GM18508 (cell line): Measurements from ENCODE around the gene POTEJ.
"Not testable (repeated sequence)": the region's sequence is repeated elsewhere in the genome, so short reads cannot be mapped to it uniquely, and the experiment has no call there.

Source experiments
- ATAC-seq: cut with Tn5 transposase; IDR thresholded peaks from one replicate; pipeline ENCODE4 v1.9.1; 2021; ENCODE audit warnings: moderate number of reproducible peaks; ENCODE audit not compliant: insufficient read depth, unreplicated experiment

The POTEJ gene

GRCh38 chr2:130599926-130600325 is 11.3 kb upstream of the POTEJ start:
- not testable (repeated sequence) for ATAC-seq

- not testable (repeated sequence) for ATAC-seq
Observed at GRCh38 chr2:130601648-130602302, 9.5 kb upstream of the POTEJ start.

DNA sequence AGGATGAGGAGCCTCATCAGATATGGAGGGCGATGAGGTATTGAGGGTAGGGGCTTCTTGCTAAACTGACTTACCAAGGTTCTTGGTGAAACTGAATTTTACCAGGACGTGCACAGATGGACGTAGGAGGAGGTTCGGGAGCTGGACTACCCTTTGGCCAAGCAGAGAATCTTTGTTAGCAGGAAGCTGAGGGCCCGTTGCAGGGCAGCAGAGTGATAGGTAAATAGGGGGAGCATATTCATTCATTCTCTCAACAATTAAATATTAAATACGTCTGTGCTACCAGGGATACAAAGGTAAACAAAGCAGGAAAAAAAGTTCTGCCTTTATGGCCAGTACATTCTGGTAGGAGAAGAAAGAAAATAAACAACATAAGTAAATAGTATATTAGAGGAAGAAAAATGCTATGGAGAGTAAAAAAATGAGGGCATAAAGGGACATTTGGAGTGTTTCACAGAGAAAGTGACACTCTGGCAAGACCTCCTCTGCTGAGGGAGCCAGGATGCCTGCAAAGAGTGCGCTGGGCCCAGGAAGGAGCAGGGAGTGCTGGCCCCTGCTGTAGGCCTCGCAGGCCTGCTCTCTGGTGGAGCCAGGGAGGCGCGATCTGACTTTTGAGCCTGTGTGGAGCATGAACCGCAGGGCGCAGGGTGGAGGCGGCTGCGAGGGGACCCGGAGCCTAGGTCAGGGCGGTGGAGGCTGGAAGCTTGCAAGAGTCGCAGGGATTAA is 2.8 kb upstream of the POTEJ start:
- ATAC-seq, result not testable (repeated sequence)

- ATAC-seq, result not testable (repeated sequence)
Observed at GRCh38 chr2:130609002-130609920, 2.0 kb upstream of the POTEJ start.

GRCh38 chr2:130610486-130610885 is 754 bp upstream of the POTEJ start:
- not testable (repeated sequence) for ATAC-seq

- not testable (repeated sequence) for ATAC-seq
Observed at GRCh38 chr2:130628784-130629475, 17.7 kb downstream of the POTEJ start.

DNA sequence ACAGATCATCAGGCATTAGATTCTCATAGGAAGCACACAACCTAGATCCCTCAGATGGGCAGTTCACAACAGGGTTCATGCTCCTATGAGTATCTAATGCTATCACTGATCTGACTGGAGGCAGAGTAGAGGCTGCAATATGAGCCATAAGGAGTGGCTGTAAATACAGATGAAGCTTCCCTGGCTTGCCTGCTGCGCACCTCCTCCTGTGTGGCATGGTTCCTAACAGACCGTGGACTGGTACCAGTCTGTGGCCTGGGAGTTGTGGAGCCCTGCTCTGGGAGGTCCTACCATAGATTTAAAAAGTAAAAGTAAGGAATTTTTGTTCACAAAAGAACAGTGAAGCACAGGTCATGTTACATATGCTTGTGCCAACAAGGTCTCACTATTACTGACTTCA is 27.7 kb downstream of the POTEJ start:
- ATAC-seq, result not testable (repeated sequence)

- ATAC-seq, result not testable (repeated sequence)
Observed at GRCh38 chr2:130641688-130642087, 30.4 kb downstream of the POTEJ start.

DNA sequence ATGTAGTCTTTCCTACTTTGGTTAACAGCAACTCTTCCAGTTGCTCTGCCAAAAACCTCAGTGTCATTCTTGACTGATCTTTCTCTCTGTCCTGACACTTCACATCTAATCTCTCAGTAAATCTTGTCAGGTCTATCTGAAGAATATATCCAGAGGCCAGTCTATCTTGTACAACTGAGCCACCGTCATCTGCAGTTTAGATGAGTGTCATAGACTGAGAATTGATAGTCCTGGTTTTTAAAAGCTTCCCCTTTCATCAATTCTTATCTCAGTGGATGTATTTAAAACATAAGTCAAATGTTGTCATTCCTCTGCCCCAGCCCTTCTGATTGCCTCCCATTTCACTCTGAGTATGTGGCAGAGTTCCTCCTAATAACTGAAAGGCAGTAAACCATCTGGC is 38.0 kb downstream of the POTEJ start:
- ATAC-seq, result not testable (repeated sequence)

GRCh38 chr2:130664506-130664905 is 53.3 kb downstream of the POTEJ start:
- not testable (repeated sequence) for ATAC-seq

DNA sequence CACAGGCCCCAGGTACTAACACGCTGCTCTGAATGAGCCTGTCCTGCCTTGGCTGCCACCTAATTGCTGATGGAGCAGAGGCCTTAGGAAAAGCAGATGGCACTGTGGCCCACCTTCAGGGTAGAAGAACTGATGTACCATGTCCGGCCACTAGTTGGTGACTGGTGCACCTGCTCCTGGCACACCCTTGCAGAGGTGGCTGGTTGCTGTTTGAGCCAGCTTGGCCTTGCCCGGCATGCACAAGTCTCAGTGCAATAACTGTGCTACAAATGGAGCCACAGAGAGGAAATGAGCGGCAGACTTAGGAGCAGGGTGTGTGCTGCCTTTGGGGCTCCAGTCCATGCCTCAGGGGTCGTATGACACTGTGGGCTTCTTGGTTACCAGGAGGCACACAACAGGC is 54.4 kb downstream of the POTEJ start:
- not testable (repeated sequence) for ATAC-seq

DNA sequence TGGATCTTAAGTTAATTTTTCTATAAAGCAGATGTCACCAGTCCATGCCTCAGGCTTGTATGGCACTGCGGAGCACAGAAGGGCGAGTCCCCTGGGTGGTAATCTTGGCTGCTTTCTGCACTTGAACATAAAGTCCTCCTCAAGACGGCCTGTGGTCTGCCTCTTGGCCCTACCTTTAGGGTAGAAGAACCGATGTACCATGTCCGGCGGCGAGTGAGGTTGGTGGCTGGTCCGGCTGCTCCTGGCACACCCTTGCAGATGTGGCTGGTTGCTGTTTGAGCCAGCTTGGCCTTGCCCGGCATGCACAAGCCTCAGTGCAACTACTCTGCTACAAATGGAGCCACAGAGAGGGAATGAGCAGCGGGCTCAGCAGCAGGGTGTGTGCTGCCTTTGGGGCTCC is 56.3 kb downstream of the POTEJ start:
- not testable (repeated sequence) for ATAC-seq

- not testable (repeated sequence) for ATAC-seq
Observed at GRCh38 chr2:130670026-130670745, 58.9 kb downstream of the POTEJ start.

DNA sequence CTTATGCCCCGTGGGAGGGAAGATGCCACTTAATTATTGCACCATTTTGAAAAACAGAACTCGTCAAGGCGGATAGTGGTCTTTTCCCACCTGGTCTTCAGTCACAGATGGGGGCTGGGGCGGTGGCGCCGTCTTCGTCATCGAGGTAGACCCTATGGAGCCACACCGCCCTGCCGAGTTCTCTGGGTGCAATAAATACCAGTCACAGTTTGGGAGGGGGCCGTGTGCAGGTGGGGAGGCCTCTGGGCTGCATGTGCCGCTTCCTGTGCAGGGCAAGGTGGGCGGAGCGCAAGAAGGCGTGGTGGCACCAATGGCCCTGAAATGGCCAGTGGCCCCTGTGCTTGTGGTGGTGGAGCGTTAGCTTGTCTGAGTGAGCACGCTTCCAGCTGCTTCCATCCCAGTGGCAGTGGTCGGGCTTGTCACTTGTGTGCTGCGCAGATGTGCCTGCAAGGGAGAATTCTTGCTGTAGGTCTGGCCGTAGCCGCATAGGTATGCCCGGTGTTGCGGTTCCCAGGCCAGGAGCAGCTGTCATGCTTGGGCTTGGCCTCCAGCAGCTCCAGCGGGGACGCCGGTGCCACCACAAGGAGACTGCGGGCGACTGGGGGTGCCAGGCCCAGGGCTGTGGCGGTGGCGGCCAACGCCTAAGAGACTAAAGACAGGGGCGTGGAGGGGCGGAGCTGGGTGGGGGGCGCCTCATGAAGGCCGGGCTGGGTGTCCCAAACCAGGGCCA is 81.0 kb downstream of the POTEJ start:
- not testable (repeated sequence) for ATAC-seq

DNA sequence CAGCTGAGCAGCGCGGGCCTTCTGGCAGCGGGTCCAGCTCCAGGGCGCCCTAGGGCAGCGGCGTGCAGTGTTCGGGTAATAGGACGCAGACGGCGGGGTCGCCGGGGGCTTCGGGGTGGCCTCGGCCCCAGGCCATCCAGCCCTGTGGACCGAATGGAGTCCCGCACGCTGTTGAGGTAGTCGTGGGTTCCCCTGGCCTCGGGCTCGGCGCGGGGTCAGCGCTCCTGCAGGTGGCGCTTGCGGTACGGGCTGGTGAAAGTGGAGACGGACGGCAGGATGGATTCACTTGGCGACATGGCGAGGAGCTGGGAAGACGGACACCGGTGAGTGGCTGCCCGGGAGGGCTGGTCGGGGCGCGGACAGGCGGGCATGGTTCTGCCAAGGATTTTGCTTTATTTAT is 82.2 kb downstream of the POTEJ start:
- ATAC-seq, result not testable (repeated sequence)

- not testable (repeated sequence) for ATAC-seq
Observed at GRCh38 chr2:130703250-130703649, 92.0 kb downstream of the POTEJ start.
